Cerebellar cortex (tissue), 1 donor: ENCODE data around the gene SLC11A1.

ENCODE experiments used
- DNase-seq: peaks from one replicate; pipeline ENCODE4 v3.0.0-alpha.2; 2015; ENCODE audit warnings: low spot score

Gene SLC11A1

GRCh38 chr2:218381916-218382366 is at the start of gene SLC11A1:
TSS of gene SLC11A1 (plus strand) at chr2:218382273. CDS start at chr2:218382369, 96 bp downstream.
- DNase-seq: no peak

- DNase-seq: no peak
Observed at GRCh38 chr2:218332288-218332687, 49.8 kb upstream of the SLC11A1 start.

- DNase-seq: no peak
Observed at GRCh38 chr2:218332920-218333645, 49.0 kb upstream of the SLC11A1 start.

DNA sequence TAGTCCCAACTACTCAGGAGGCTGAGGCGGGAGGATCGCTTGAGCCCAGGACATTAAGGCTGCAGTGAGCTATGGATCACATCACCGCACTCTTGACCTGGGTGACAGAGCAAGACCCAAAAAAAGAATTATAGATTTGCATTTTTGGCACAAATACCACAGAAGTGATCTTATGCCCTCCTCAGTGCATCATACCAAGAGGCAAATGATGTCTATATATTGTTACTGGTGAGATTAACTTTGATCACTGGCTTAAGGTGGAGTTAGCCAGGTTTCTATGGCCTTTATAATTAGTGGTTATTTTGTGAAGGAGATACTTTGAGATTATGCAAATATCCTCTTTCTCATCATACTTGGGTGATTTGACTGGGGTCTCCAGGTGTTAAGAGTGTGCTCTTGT is 47.5 kb upstream of the SLC11A1 start:
- DNase-seq: no peak

DNA sequence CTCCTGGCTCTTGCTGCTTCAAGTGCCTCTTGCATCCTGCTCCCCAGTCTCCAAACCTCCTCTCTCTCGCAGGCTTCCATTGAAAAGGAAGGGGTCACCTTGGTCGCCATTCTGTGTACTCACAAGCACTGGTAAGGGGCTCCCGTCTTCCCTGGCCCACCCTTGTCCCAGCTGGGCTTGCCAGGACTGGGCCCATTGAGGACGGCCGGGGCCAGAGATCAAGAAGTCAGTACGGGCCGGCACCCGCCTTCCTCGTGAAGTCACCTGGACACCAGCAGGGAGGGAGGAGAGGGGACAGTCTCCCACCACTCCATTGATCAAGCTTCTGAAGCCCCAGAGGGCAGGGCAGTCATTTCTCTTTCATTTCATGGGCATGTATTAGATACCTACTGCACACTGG is 41.4 kb upstream of the SLC11A1 start:
- no peak for DNase-seq

- no peak for DNase-seq
Observed at GRCh38 chr2:218341381-218341780, 40.7 kb upstream of the SLC11A1 start.

DNA sequence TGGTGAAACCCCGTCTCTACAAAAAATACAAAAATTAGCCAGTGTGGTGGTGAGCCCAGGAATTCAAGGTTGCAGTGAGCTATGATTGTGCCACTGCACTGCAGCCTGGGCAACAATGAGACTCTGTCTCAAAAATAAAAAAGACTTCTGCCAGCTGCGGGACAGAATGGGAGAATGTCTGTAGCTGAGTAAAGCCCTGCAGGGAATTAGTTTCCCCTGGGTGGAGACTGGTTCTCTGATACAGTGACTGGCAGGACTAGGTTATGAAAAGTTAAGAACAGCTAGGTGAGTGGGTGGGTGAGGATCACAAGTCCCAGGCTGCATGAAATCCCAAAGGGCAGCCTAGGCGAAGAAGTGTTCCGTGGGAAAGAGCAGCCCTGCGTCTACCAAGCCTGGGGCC is 39.2 kb upstream of the SLC11A1 start:
- no peak for DNase-seq

- no peak for DNase-seq
Observed at GRCh38 chr2:218343591-218343990, 38.5 kb upstream of the SLC11A1 start.

GRCh38 chr2:218344090-218344754 is 37.9 kb upstream of the SLC11A1 start:
- DNase-seq: no peak

DNA sequence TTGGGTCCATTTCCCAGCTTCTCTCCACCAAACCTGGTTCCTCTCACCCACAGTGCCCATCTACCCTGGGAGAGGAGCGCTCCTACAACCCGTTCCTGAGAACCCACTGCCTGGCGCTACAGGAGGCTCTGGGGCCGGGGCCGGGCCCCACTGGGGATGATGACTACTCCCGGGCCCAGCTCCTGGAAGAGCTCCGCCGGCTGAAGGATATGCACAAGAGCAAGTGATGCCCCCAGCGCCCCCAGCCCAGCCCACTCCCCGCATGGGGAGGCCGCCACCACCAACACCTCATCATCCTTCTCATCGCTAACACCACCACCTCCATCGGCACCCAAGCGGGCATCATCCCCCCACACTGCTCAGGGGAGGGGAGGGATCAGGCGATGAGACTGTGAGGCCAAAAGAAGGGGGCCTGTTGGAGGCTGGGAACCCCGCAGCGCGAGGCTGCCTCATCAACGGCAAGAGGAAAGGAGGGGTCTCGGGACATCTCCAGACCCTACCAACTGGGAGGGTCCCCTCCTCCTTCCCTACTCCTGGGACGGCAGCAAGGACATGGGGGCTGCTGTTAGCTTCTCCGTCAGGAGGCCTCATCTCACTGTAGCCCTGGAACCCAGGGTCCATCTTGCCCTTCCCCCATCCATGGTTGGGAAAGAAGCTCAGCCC is 37.2 kb upstream of the SLC11A1 start:
- DNase-seq: no peak

DNA sequence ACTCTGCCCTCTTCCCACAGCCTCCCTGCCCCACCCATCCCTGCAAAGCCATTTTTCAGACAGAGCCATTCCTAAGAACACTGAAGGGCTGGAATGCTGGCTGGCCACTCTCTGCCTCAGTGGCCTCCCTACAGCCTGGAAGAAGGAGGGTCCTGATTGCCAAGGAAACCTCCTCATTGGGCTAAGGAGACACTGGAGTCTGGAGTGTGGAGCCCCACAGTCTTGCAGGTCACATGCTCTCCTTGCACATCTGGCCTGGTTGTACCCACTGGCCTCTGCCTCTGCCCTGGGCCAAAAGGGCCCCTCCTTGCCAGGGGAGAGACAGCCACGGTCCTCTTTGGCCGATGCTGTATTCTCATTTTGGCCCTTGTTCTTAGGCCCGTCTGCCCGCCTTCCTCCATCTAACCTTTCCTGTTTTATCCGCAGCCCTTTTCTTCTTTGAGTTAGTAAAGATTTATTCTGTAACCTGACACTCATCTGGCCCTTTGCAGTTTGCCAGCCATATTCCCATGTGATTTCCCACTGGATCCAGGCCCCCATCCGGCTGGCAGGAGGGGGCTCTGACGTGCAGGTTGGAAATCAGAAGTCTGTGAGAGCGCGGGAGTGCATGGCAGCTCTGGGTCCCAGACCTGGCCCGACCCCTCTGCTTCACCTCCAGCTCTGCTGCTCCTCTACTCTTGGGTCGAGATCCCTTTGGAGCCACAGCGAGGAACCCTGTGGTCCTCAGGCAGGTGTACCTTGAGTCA is 36.4 kb upstream of the SLC11A1 start:
- no peak for DNase-seq

DNA sequence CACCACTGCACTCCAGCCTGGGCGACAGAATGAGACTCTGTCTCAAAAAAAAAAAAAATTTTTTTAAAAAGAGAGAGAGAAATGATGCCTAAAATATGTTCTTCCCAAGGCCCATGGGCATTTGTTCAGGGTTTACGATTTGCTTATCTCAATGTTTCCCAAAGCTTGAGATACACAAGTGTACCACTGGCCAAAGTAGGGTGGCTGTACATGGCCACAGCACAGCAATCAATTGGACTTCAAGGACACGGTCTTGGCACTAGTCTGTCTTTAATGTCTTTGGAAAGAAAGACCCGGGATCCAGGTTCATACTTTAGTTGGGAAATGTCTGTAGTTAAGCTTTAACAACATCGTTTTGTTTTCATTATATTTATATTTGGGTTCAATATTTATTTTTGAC is 34.9 kb upstream of the SLC11A1 start:
- DNase-seq: no peak

GRCh38 chr2:218354045-218354444 is 28.0 kb upstream of the SLC11A1 start:
- no peak for DNase-seq

DNA sequence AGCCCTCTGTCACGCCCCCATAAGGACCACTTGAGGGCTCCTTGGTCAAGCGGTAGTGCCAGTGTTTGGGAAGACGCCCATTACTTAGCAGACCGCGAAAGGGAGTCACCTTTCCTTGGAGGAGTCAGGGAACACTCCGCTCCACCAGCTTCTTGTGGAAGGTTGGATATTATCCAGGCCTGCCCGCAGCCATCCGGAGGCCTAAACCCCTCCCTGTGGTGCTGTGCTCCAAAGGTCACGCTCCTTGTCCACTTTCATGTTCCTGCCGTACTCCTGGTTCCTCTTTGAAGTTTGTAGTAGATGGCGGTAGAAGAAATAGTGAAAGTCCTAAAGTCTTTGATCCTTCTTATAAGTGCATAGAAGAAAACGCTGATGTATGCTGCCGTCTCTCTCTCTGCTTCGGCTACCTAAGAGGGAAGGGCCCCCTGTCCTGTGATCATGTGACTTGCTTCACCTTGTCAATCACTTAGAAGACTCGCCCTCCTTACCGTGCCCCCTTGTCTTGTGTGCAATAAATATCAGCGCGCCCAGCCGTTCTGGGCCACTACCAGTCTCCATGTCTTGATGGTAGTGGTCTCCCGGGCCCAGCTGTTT is 27.1 kb upstream of the SLC11A1 start:
- no peak for DNase-seq

GRCh38 chr2:218357236-218358177 is 24.6 kb upstream of the SLC11A1 start:
- DNase-seq: peak; percentile 8

DNA sequence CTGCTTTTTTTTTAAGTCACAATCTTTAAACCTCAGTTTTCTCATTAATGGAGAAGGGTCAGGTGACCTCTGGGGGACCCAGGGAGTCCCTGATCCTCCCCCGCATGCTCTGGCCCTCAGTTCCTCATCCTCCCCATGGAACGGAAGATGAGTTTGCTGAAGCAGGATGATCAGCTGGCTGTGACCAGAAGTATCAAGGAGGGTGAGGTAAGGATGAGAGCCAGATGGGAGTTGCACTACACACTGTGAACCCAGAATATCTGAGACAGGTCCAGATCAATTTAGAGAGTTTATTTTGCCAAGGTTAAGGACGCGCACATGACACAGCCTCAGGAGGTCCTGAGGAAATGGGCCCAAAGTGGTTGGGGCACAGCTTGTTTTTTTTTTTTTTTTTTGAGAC is 21.6 kb upstream of the SLC11A1 start:
- DNase-seq: no peak

DNA sequence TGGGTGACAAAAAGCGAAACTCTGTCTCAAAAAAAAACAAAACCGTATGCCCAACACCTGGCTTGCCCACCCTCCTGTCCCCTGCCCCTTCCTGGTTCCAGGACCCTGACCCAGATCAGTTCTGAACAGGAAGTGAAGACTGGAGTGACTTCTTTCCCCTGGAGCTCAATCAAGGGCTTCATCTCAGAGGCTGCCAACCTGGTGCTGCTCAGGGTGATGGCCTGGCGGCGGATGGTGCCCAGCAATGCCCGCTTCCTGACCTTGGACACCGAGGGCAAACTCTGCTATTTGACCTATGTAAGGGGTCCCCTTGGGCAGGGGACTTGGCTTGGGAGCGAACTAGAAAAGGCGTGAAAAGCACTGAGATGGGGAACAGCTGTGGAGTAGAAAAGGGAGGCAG is 19.5 kb upstream of the SLC11A1 start:
- no peak for DNase-seq

DNA sequence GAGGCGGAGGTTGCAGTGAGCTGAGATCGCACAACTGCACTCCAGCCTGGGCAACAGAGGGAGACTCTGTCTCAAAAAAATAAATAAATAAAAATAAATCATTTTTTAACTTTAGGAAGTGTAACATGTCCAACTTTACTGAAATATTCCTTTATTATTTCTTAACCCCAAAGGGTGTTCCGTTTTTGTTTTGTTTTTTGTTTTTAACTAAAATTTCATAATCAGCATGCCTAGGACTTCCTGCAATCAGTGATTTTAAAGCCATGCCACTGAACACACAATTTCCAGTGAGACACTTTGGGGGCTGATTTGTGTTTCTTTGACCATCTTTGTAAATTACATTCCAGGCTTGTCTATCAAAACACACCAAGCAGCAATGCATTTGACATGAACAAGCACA is 18.3 kb upstream of the SLC11A1 start:
- DNase-seq: no peak

DNA sequence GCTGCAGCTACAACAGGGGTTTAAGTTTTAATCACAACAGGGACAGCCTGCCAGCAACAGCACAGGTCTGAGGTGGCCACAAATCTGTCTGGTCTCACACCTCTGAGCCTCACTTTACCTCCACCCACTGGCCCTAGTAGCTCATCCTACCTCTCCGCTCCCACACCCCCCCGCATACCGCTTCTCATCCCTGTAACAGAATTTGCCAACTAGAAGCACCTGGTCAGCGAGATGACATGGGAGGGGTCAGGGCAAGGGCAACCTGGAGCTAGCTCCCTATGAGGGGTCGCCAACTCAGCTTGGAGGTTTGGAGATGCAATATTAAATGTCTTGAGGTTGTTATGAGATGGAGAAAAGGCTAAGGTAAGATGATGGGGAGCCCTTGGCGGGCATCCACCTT is 17.9 kb upstream of the SLC11A1 start:
- no peak for DNase-seq

GRCh38 chr2:218366621-218367414 is 15.3 kb upstream of the SLC11A1 start:
- no peak for DNase-seq
